Tibial artery (tissue), 4 donors: Measurements from ENCODE around the gene KIAA0586.
"Not testable (repeated sequence)": the region's sequence is repeated elsewhere in the genome, so short reads cannot be mapped to it uniquely, and the experiment has no call there.

Experiments used
- DNase-seq, 2 donors: peaks; one replicate each; pipeline ENCODE4 v3.0.0-alpha.2; 2019
- H3K27ac ChIP-seq, 2 donors: fragments of 200-600 bp; sonication (generic) in 1 of 2; 1 replicate in 1 of 2; 2 replicates in 1 of 2; pipeline ENCODE4 v1.5.1; 2018 to 2019; ENCODE audit warnings: mild to moderate bottlenecking in 1 of 2
- H3K27me3 ChIP-seq, 2 donors: fragments of 200-600 bp; sonication (generic) in 1 of 2; one replicate each; pipeline versions ENCODE4 v1.5.1 to v1.6.0; 2016 to 2019
- H3K36me3 ChIP-seq, 3 donors: fragments of 200-600 bp; sonication (generic) in 2 of 3; one replicate each; pipeline ENCODE4 v1.5.1; 2016 to 2019; ENCODE audit warnings: mild to moderate bottlenecking in 2 of 3
- H3K4me1 ChIP-seq, 4 donors: fragments of 200-600 bp; sonication (generic) in 2 of 4; 1 replicate in 3 of 4; 2 replicates in 1 of 4; pipeline ENCODE4 v1.5.1; 2016 to 2019
- H3K4me3 ChIP-seq, 2 donors: fragments of 200-600 bp; sonication (generic) in 1 of 2; 1 replicate in 1 of 2; 2 replicates in 1 of 2; pipeline ENCODE4 v1.5.1; 2018 to 2019; ENCODE audit warnings: mild to moderate bottlenecking in 2 of 2
- H3K9me3 ChIP-seq, 3 donors: fragments of 200-600 bp; sonication (generic) in 1 of 3; one replicate each; pipeline ENCODE4 v1.5.1; 2016 to 2019
- intact Hi-C: fragments of 100-400 bp; cut with DNase I; formaldehyde crosslinking; loops from one replicate; pipeline ENCODE4 v1.15.0; 2023; ENCODE audit warnings: low total_unique reads
- TF ChIP-seq, protein P1 (sequence below), 2 experiments: fragments of 200-600 bp in 1 of 2; fragments of 450-650 bp in 1 of 2; IDR thresholded peaks; one replicate each; pipeline ENCODE4 v1.5.1; 2017 to 2019; ENCODE audit warnings: antibody characterized with exemption in 2 of 2, mild to moderate bottlenecking in 1 of 2, moderate library complexity in 1 of 2

Gene KIAA0586

DNA sequence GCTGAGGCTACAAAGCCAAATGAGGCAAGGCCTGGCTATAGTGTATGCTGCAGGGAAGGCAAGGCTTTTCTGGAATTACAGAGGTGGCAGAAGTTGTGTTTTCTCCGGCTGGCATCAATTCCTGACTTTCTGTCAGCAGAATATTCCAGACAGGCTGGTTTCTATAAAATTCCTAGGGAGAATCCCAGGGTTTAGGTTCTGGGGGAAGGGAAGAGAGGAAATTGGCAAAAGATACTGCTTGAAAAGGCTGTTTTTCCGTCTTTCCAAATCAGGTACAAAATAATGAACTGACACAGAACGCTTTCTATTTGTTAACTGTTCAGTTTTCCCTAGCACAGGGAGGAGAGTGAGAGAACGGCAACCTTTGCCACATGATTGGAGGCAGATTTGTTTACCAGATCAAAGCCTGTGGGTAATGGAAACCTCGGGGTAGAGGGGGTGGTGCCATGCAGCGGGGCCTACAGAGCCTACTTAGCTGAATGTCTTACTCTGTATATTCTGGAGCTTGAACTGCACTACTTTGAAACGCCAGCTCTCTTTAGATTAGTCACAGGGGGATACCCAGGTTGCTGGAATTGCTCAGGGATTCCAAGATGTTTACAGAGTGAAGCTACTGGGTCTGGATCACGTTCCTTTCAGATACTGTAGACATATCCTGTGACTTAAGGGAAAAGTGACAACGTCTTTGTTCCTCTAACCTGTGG lies 144.4 kb downstream of the KIAA0586 start:
- no peaks in the 10 kb centered on the region for H3K4me1 ChIP-seq
- no peak overlapping the region for H3K4me3 ChIP-seq
- H3K27ac ChIP-seq = no peak overlapping the region
- intact Hi-C loops = no loop called here
- no peaks in the 10 kb centered on the region for H3K27me3 ChIP-seq
- no peak for DNase-seq
- no peaks in the 10 kb centered on the region for H3K36me3 ChIP-seq
- TF ChIP-seq, protein P1, sequence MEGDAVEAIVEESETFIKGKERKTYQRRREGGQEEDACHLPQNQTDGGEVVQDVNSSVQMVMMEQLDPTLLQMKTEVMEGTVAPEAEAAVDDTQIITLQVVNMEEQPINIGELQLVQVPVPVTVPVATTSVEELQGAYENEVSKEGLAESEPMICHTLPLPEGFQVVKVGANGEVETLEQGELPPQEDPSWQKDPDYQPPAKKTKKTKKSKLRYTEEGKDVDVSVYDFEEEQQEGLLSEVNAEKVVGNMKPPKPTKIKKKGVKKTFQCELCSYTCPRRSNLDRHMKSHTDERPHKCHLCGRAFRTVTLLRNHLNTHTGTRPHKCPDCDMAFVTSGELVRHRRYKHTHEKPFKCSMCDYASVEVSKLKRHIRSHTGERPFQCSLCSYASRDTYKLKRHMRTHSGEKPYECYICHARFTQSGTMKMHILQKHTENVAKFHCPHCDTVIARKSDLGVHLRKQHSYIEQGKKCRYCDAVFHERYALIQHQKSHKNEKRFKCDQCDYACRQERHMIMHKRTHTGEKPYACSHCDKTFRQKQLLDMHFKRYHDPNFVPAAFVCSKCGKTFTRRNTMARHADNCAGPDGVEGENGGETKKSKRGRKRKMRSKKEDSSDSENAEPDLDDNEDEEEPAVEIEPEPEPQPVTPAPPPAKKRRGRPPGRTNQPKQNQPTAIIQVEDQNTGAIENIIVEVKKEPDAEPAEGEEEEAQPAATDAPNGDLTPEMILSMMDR (IDR thresholded peaks at IDR 0.05) = no peak
- no peaks in the 10 kb centered on the region for H3K9me3 ChIP-seq

DNA sequence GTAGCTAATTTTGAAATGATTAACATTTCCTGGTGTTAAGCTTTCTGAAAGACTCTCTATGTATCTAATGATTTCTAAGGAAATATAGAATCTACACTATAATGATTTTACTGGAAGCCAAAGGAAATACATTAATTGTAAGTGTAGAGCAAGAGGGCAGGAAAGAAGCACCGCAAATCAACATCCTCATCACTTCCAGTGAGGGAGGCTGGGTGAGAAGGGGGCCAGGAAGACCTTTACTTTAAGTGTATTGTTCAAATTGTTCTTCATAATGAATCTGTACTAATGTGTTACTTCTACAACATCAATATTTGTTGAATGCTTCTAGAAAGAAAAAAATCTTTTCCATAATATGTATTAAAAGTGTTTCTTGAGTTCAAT lies 144.9 kb downstream of the KIAA0586 start:
- Histone ChIP-seq H3K27ac (no peak overlapping the region), H3K4me3 (no peak overlapping the region), H3K9me3 (no peaks in the 10 kb centered on the region), H3K4me1 (no peaks in the 10 kb centered on the region), H3K36me3 (no peaks in the 10 kb centered on the region), H3K27me3 (no peaks in the 10 kb centered on the region)
- TF ChIP-seq, protein P1 (IDR thresholded peaks at IDR 0.05) = no peak
- no peak for DNase-seq
- intact Hi-C loops = no loop called here

DNA sequence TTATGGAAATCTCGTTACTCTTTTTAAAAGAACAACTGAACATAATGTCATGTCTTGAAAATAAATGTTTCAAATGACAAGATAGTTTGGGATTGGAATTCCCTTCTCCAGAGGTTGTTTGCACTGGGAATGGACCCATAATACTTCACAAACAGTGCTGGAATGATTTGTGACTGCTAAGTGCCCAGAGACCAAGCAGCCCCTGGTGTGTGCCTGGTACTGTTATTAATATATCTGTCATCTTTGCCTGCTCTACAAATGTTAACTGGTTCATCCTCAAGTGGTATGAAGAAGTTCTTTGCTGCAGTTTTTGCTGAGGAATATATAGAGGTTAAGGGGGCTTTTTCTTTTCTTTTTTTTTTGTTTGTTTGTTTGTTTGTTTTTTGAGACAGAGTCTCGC lies 145.3 kb downstream of the KIAA0586 start:
- Histone ChIP-seq H3K36me3 (no peaks in the 10 kb centered on the region), H3K4me1 (no peaks in the 10 kb centered on the region), H3K9me3 (no peaks in the 10 kb centered on the region), H3K27ac (no peak overlapping the region), H3K4me3 (no peak overlapping the region), H3K27me3 (no peaks in the 10 kb centered on the region)
- DNase-seq = no peak
- intact Hi-C loops = no loop called here
- TF ChIP-seq, protein P1 (IDR thresholded peaks at IDR 0.05) = no peak

DNA sequence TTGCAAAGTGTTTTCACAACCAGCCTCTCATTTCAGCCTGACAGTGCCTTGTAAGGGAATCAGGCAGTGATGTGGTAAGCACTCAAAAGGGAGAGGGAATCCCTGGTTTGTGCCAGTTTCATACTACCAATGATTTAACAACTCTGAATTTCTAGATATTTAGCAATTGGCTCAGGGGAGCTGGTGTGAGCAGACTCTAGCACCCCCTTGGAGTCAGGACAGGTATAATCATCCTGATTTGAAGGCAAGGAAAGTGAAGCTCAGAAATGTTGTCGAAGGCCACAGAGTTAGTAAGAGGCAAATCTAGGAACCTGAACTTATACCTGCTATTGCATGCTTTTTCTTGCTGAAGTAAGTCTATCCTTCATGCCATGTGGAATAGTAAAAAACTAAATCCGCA lies 147.1 kb downstream of the KIAA0586 start:
- no peaks in the 10 kb centered on the region for H3K27me3 ChIP-seq
- H3K36me3 ChIP-seq = no peaks in the 10 kb centered on the region
- no peak overlapping the region for H3K4me3 ChIP-seq
- H3K27ac ChIP-seq = no peak overlapping the region
- H3K9me3 ChIP-seq = no peaks in the 10 kb centered on the region
- H3K4me1 ChIP-seq = no peaks in the 10 kb centered on the region
- intact Hi-C loops = no loop called here
- no peak for DNase-seq
- TF ChIP-seq, protein P1 (IDR thresholded peaks at IDR 0.05) = no peak

DNA sequence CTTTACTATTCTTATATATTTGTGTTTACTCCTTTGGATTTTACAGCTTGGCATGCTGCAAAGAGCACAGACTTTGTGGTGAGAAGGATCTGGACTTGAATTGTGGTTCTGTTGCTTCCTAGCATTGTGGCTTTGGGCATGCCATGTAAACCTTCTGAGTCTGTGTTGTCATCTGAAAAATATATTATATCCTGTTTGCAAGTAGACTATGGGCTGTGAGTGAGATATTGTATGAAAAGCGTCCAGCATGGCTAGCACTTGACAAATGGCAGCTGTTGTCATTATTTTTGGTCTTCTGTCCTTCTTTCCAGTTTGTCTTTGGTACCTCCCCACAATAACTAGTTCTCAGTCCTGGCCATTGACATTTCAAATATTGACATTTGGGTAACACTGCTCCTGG lies 148.4 kb downstream of the KIAA0586 start:
- intact Hi-C loops = no loop called here
- TF ChIP-seq, protein P1 (IDR thresholded peaks at IDR 0.05) = no peak

DNA sequence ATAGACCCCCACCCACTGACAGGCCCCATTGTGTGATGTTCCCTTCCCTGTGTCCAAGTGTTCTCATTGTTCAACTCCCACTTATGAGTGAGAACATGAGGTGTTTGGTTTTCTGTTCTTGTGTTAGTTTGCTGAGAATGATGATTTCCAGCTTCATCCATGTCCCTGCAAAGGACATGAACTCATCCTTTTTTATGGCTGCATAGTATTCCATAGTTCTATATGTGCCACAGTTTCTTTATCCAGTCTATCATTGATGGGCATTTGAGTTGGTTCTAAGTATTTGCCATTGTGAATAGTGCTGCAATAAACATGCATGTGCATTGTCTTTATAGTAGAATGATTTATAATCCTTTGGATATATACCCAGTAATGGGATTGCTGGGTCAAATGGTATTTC lies 152.5 kb downstream of the KIAA0586 start:
- H3K27me3 ChIP-seq, H3K27ac ChIP-seq, intact Hi-C loops, H3K4me3 ChIP-seq, H3K9me3 ChIP-seq, DNase-seq, H3K4me1 ChIP-seq, H3K36me3 ChIP-seq: not testable (repeated sequence)

More for the DNA sequence above, 148.4 kb downstream of the KIAA0586 start:
- Histone ChIP-seq H3K27ac (no peak overlapping the region), H3K9me3 (no peaks in the 10 kb centered on the region), H3K36me3 (no peaks in the 10 kb centered on the region), H3K27me3 (no peaks in the 10 kb centered on the region), H3K4me1 (no peaks in the 10 kb centered on the region), H3K4me3 (no peak overlapping the region)
- no peak for DNase-seq

DNA sequence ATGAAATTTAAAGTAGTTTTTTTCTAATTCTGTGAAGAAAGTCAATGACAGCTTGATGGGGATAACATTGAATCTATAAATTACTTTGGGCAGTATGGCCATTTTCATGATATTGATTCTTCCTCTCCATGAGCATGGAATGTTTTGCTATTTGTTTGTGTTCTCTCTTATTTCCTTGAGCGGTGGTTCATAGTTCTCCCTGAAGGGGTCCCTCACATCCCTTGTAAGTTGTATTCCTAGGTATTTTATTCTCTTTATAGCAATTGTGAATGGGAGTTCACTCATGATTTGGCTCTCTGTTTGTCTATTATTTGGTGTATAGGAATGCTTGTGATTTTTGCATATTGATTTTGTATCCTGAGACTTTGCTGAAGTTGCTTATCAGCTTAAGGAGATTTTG lies 153.9 kb downstream of the KIAA0586 start:
- H3K27ac ChIP-seq, H3K36me3 ChIP-seq, intact Hi-C loops, H3K4me3 ChIP-seq, DNase-seq, H3K4me1 ChIP-seq, H3K27me3 ChIP-seq, H3K9me3 ChIP-seq: not testable (repeated sequence)
